SKM-1 (cell line): Measurements from ENCODE around the gene KLK10.

ENCODE experiments used
- DNase-seq: peaks from one replicate; lab custom pipeline; 2025; ENCODE audit not compliant: unreplicated experiment; lab: John Stamatoyannopoulos, UW

KLK10 gene

GRCh38 chr19:51019544-51019925 is at the start of gene KLK10:
TSS of gene KLK10 (minus strand) at chr19:51019709. CDS start at chr19:51019130, 579 bp downstream.
- no peak for DNase-seq

- DNase-seq = no peak
Observed at GRCh38 chr19:51066393-51067186, 47.1 kb upstream of the KLK10 start.

GRCh38 chr19:51065221-51065960 is 45.9 kb upstream of the KLK10 start:
- DNase-seq = no peak

GRCh38 chr19:51064534-51065220 is 45.2 kb upstream of the KLK10 start, which contains the start of gene KLK13:
TSS of gene KLK13 (minus strand) at chr19:51065092. CDS start at chr19:51065067, 25 bp downstream.
- no peak for DNase-seq

GRCh38 chr19:51063664-51064063 is 44.2 kb upstream of the KLK10 start:
- no peak for DNase-seq

GRCh38 chr19:51060973-51061372 is 41.5 kb upstream of the KLK10 start:
- DNase-seq = no peak

GRCh38 chr19:51060336-51060735 is 40.8 kb upstream of the KLK10 start:
- no peak for DNase-seq

- DNase-seq = no peak
Observed at GRCh38 chr19:51059715-51060114, 40.2 kb upstream of the KLK10 start.

GRCh38 chr19:51055866-51056265 is 36.4 kb upstream of the KLK10 start:
- no peak for DNase-seq

GRCh38 chr19:51047031-51047335 is 27.5 kb upstream of the KLK10 start:
- no peak for DNase-seq

GRCh38 chr19:51044327-51044726 is 24.8 kb upstream of the KLK10 start:
- no peak for DNase-seq

GRCh38 chr19:51043497-51043896 is 24.0 kb upstream of the KLK10 start:
- no peak for DNase-seq

GRCh38 chr19:51040151-51040550 is 20.6 kb upstream of the KLK10 start:
- no peak for DNase-seq

- DNase-seq = no peak
Observed at GRCh38 chr19:51036519-51036918, 17.0 kb upstream of the KLK10 start.

GRCh38 chr19:51034704-51035103 is 15.2 kb upstream of the KLK10 start, which contains the start of gene KLK12:
TSS of gene KLK12 (minus strand) at chr19:51035002. CDS start at chr19:51034621, 381 bp downstream.
- DNase-seq = no peak

- no peak for DNase-seq
Observed at GRCh38 chr19:51031880-51032225, 12.3 kb upstream of the KLK10 start.

GRCh38 chr19:51031220-51031879 is 11.8 kb upstream of the KLK10 start:
- no peak for DNase-seq

GRCh38 chr19:51030631-51031030 is 11.1 kb upstream of the KLK10 start:
- no peak for DNase-seq

- DNase-seq = no peak
Observed at GRCh38 chr19:51029718-51030117, 10.2 kb upstream of the KLK10 start.

- DNase-seq = no peak
Observed at GRCh38 chr19:51027873-51028272, 8.4 kb upstream of the KLK10 start.

GRCh38 chr19:51027126-51027806 is 7.8 kb upstream of the KLK10 start:
- no peak for DNase-seq
